SU-DHL-6 (cell line): ENCODE measurements around the gene LDB1.

Experiments
- EZH2phosphoT487 ChIP-seq: fragments of 200-600 bp; sonication (generic), shearing (Covaris generic); conservative IDR thresholded peaks from 2 replicates; pipeline ENCODE4 v1.6.1; 2018; ENCODE audit warnings: mild to moderate bottlenecking, antibody characterized with exemption, low read length, moderate library complexity, mixed read lengths
- TF ChIP-seq, protein P1 (sequence below): fragments of 200-600 bp; sonication (generic); IDR thresholded peaks from one replicate; pipeline ENCODE4 v1.5.1; 2017; ENCODE audit warnings: antibody characterized with exemption, mild to moderate bottlenecking, low read length, moderate library complexity; ENCODE audit not compliant: insufficient read depth, poor library complexity, severe bottlenecking

GRCh38 chr10:102167861-102168260, 47.7 kb upstream of the LDB1 start:
- TF ChIP-seq EZH2phosphoT487: no peak
- TF ChIP-seq, protein P1, sequence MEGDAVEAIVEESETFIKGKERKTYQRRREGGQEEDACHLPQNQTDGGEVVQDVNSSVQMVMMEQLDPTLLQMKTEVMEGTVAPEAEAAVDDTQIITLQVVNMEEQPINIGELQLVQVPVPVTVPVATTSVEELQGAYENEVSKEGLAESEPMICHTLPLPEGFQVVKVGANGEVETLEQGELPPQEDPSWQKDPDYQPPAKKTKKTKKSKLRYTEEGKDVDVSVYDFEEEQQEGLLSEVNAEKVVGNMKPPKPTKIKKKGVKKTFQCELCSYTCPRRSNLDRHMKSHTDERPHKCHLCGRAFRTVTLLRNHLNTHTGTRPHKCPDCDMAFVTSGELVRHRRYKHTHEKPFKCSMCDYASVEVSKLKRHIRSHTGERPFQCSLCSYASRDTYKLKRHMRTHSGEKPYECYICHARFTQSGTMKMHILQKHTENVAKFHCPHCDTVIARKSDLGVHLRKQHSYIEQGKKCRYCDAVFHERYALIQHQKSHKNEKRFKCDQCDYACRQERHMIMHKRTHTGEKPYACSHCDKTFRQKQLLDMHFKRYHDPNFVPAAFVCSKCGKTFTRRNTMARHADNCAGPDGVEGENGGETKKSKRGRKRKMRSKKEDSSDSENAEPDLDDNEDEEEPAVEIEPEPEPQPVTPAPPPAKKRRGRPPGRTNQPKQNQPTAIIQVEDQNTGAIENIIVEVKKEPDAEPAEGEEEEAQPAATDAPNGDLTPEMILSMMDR: no peak
